Measurements from ENCODE around the gene MEIS1. TPM values are rescaled to one million over a fixed set of nuclear protein-coding genes. Genes with fewer than 3 reads are reported as not detected.

The MEIS1 gene
- total RNA-seq, 3 donors from 2014 or later, result 23.0 to 37.9 (median 37.0) TPM

- Histone ChIP-seq H3K27me3 (no peaks in the 10 kb centered on the region), H3K9me3 (no peaks in the 10 kb centered on the region), H3K36me3 (no peaks in the 10 kb centered on the region), H3K4me3 (no peak overlapping the region), H3K4me1 (peaks cover 0 to 11% of the 10 kb centered on the region in 2 donors), H3K27ac (peak overlapping the region; percentile 69 to 77)
- intact Hi-C loops (cut with DNase I; ENCODE audit: low total_unique reads), result no loop called here
- DNase-seq (ENCODE audit: low spot score in 2 of 2), result peak; percentile 46 to 72
- peak in 2 of 3 donors; percentile 27 to 28 for TF ChIP-seq CTCF (IDR thresholded peaks at IDR 0.05)
- TF ChIP-seq POLR2AphosphoS5 (IDR thresholded peaks at IDR 0.05), result no peak
Observed at GRCh38 chr2:66495788-66496640, 61.1 kb downstream of the MEIS1 start.

DNA sequence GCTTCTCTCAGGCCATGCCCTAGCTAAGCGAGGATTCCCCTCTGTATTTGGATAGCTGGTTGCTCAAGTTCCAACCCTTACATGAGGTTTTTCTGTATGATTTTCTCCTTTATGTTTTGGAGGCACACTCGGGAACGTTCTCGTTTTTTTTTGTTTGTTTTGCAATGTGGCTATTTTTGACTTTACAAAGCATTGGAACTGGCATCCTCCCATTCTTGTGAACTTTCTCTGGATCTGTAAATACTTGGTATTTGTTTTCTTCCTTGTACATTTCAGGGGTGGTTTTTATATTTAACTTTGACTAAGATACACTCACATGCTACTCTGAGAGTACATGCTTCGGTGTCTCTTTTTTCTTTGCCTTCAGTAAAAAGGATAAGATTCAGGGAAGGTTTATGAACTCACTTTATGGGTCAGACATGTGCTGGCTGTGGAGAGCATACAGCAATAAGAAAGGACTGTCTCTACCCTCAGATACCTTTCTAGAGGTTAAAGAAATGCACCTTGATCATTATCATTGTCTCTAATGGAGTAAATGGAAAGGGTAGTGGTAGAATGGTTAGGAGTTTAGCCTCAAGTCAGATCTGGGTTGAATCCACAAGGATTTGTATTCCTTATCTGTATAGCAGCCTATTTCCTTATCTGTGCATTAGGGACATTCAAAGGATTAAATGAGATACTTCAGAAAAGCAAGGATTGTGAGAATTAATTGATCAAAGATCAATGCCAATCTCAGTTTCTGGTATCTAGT, 61.9 kb downstream of the MEIS1 start:
- no peaks in the 10 kb centered on the region for H3K27me3 ChIP-seq
- no peaks in the 10 kb centered on the region for H3K36me3 ChIP-seq
- no peak for DNase-seq (ENCODE audit: low spot score in 2 of 2)
- intact Hi-C loops (cut with DNase I; ENCODE audit: low total_unique reads), result no loop called here
- H3K27ac ChIP-seq, result peak overlapping the region; percentile 69 to 77
- H3K4me1 ChIP-seq, result peaks cover 0 to 11% of the 10 kb centered on the region in 2 donors
- TF ChIP-seq POLR2AphosphoS5 (IDR thresholded peaks at IDR 0.05), result no peak
- TF ChIP-seq CTCF (IDR thresholded peaks at IDR 0.05), result no peak
- no peak for TF ChIP-seq POLR2A (IDR thresholded peaks at IDR 0.05)
- H3K9me3 ChIP-seq, result no peaks in the 10 kb centered on the region
- H3K4me3 ChIP-seq, result peak overlapping the region in 1 of 3 donors; percentile 9

GRCh38 chr2:66497431-66498288, 62.7 kb downstream of the MEIS1 start:
- Histone ChIP-seq H3K36me3 (no peaks in the 10 kb centered on the region), H3K27ac (no peak overlapping the region), H3K27me3 (no peaks in the 10 kb centered on the region), H3K9me3 (no peaks in the 10 kb centered on the region), H3K4me3 (no peak overlapping the region), H3K4me1 (peaks cover 0 to 11% of the 10 kb centered on the region in 2 donors)
- TF ChIP-seq POLR2AphosphoS5 (IDR thresholded peaks at IDR 0.05) (no peak), CTCF (IDR thresholded peaks at IDR 0.05) (no peak), POLR2A (IDR thresholded peaks at IDR 0.05) (no peak)
- intact Hi-C loops (cut with DNase I; ENCODE audit: low total_unique reads), result no loop called here
- no peak for DNase-seq (ENCODE audit: low spot score in 2 of 2)

- Histone ChIP-seq H3K36me3 (no peaks in the 10 kb centered on the region), H3K27ac (no peak overlapping the region), H3K9me3 (no peaks in the 10 kb centered on the region), H3K4me1 (peaks cover 0 to 11% of the 10 kb centered on the region in 2 donors), H3K4me3 (no peak overlapping the region), H3K27me3 (no peaks in the 10 kb centered on the region)
- intact Hi-C loops (cut with DNase I; ENCODE audit: low total_unique reads), result no loop called here
- TF ChIP-seq POLR2A (IDR thresholded peaks at IDR 0.05), result no peak
- no peak for DNase-seq (ENCODE audit: low spot score in 2 of 2)
Observed at GRCh38 chr2:66498289-66498975, 63.5 kb downstream of the MEIS1 start.

DNA sequence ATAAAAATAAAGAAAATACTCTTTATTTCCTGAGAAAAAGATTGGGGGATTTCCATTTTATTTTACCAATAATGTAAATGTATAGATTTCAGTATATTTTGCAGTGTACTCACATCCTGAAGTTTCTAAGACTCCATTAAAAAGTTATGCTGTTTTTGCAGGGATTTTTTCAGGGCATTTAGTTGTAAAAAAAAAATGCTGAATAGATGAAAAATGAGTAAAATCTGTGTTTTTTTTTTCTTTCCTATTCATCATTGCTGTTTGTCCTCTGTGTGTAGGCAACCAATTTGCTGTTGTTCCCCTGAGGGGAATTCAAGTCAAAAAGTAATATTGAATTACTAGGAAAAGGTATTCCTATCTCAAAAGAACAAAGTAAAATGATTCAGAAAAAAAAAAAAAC, 66.3 kb downstream of the MEIS1 start:
- no peak for TF ChIP-seq CTCF (IDR thresholded peaks at IDR 0.05)
- no peak for TF ChIP-seq POLR2AphosphoS5 (IDR thresholded peaks at IDR 0.05)
- no peak for TF ChIP-seq POLR2A (IDR thresholded peaks at IDR 0.05)
- Histone ChIP-seq H3K4me3 (no peak overlapping the region), H3K27ac (no peak overlapping the region), H3K4me1 (no peaks in the 10 kb centered on the region), H3K27me3 (no peaks in the 10 kb centered on the region), H3K9me3 (no peaks in the 10 kb centered on the region), H3K36me3 (no peaks in the 10 kb centered on the region)
- no peak for DNase-seq (ENCODE audit: low spot score in 2 of 2)
- intact Hi-C loops (cut with DNase I; ENCODE audit: low total_unique reads), result no loop called here
